Esophagus squamous epithelium (tissue), 4 donors: Measurements from ENCODE around the gene JARID2.

ENCODE experiments used
- CTCF ChIP-seq, 6 experiments: fragments of 450-650 bp in 4 of 6; fragments of 200-600 bp in 2 of 6; sonication (generic) in 2 of 6; IDR thresholded peaks; one replicate each; pipeline ENCODE4 v1.5.1; 2016 to 2019; ENCODE audit warnings: antibody characterized with exemption in 6 of 6, mild to moderate bottlenecking in 4 of 6, moderate library complexity in 4 of 6
- POLR2A ChIP-seq, 4 donors: fragments of 450-650 bp; IDR thresholded peaks; one replicate each; pipeline ENCODE4 v1.6.1; 2017; ENCODE audit warnings: antibody characterized with exemption in 4 of 4, mild to moderate bottlenecking in 4 of 4, moderate library complexity in 3 of 4

DNA sequence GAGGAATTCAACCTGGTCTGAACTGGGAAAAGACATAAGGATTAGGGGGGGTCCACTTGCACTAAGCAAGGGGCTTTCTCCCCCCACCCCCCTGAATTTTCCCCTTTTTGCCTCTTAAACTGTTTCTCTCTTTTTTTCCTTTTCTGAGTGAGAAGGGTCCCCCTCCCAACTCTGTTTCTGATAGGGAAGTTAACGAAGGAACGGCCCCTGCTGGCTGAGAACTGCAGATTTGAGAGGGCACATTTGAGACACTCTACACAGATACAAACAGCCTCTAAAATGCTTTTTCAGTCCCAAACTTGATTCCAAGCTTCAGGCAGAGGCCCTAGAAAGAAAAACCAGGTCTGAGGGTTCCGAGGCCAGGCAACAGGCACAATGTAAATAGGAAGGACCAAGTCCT lies 91.7 kb downstream of the JARID2 start:
- TF ChIP-seq CTCF (IDR thresholded peaks at IDR 0.05) (no peak), POLR2A (IDR thresholded peaks at IDR 0.05) (no peak)
